Activated T-helper 1 cell treated with anti-CD3 and anti-CD28 coated beads, Interleukin-12 subunit alpha, Interleukin-12 subunit beta, Interleukin-2, Interleukin-4 antibody, amounts not matched to agents 30 ng/mL and 10 ng/mL and 1 ng/mL, durations not matched to agents 14 hours and 24 hours and 36 hours (primary cell): ENCODE measurements around the gene SLC6A6. TPM values are rescaled to one million over a fixed set of nuclear protein-coding genes. Genes with fewer than 3 reads are reported as not detected.

Experiments used
- DNase-seq: peaks from one replicate; pipeline ENCODE4 v3.0.0; 2021; ENCODE audit warnings: low spot score
- H3K27ac Mint-ChIP-seq: one replicate; pipeline ENCODE4 v1.8.0; 2021; ENCODE audit warnings: mild to moderate bottlenecking, mixed read lengths
- H3K27me3 Mint-ChIP-seq: one replicate; pipeline ENCODE4 v1.8.0; 2022; ENCODE audit warnings: mild to moderate bottlenecking, moderate library complexity, mixed read lengths; ENCODE audit not compliant: insufficient read depth
- H3K36me3 Mint-ChIP-seq: one replicate; pipeline ENCODE4 v1.8.0; 2021; ENCODE audit warnings: low read depth, mixed read lengths
- H3K4me1 Mint-ChIP-seq: one replicate; pipeline ENCODE4 v1.8.0; 2021; ENCODE audit warnings: low read depth, mixed read lengths
- H3K4me3 Mint-ChIP-seq: one replicate; pipeline ENCODE4 v1.8.0; 2021; ENCODE audit warnings: mild to moderate bottlenecking, moderate library complexity, mixed read lengths
- H3K9me3 Mint-ChIP-seq: one replicate; pipeline ENCODE4 v1.8.0; 2021; ENCODE audit warnings: mixed read lengths
- intact Hi-C: fragments of 100-400 bp; cut with micrococcal nuclease; formaldehyde crosslinking; loops from one replicate; pipeline ENCODE4 v1.15.1; 2024
- total RNA-seq: library from RNA; stranded (reverse); gene quantifications from 2 replicates; pipeline ENCODE4 v1.2.3, GENCODE V29; 2022

Gene SLC6A6
- total RNA-seq, 1 donor from 2014 or later: 45.4 TPM

- H3K27ac Mint-ChIP-seq: no peak overlapping the region
Observed at GRCh38 chr3:14452740-14453710, 50.6 kb downstream of the SLC6A6 start.

GRCh38 chr3:14453876-14454638 is 51.7 kb downstream of the SLC6A6 start:
- Mint-ChIP-seq H3K4me1 (no peaks in the 10 kb centered on the region), H3K27ac (no peak overlapping the region), H3K36me3 (peaks cover 12% of the 10 kb centered on the region), H3K9me3 (no peaks in the 10 kb centered on the region), H3K4me3 (no peak overlapping the region), H3K27me3 (no peaks in the 10 kb centered on the region)
- intact Hi-C loops: no loop called here
- no peak for DNase-seq

More at GRCh38 chr3:14452740-14453710, 50.6 kb downstream of the SLC6A6 start:
- no peaks in the 10 kb centered on the region for H3K27me3 Mint-ChIP-seq
- intact Hi-C loops: no loop called here
- no peak overlapping the region for H3K4me3 Mint-ChIP-seq
- DNase-seq: no peak
- H3K36me3 Mint-ChIP-seq: peaks cover 21% of the 10 kb centered on the region
- H3K9me3 Mint-ChIP-seq: peaks cover 4% of the 10 kb centered on the region
- H3K4me1 Mint-ChIP-seq: no peaks in the 10 kb centered on the region

GRCh38 chr3:14454639-14455310 is 52.4 kb downstream of the SLC6A6 start:
- Mint-ChIP-seq H3K27me3 (no peaks in the 10 kb centered on the region), H3K4me1 (no peaks in the 10 kb centered on the region), H3K4me3 (no peak overlapping the region), H3K27ac (peak overlapping the region; percentile 10), H3K9me3 (no peaks in the 10 kb centered on the region), H3K36me3 (peaks cover 9% of the 10 kb centered on the region)
- DNase-seq: no peak
- intact Hi-C loops: no loop called here

GRCh38 chr3:14455571-14456317 is 53.3 kb downstream of the SLC6A6 start:
- no peak for DNase-seq
- H3K4me3 Mint-ChIP-seq: no peak overlapping the region
- H3K36me3 Mint-ChIP-seq: peaks cover 15% of the 10 kb centered on the region
- H3K4me1 Mint-ChIP-seq: peaks cover 9% of the 10 kb centered on the region
- no peak overlapping the region for H3K27ac Mint-ChIP-seq
- no peaks in the 10 kb centered on the region for H3K27me3 Mint-ChIP-seq
- intact Hi-C loops: no loop called here
- no peaks in the 10 kb centered on the region for H3K9me3 Mint-ChIP-seq

- Mint-ChIP-seq H3K4me1 (peaks cover 16% of the 10 kb centered on the region), H3K27ac (no peak overlapping the region), H3K9me3 (no peaks in the 10 kb centered on the region), H3K27me3 (no peaks in the 10 kb centered on the region), H3K36me3 (peaks cover 8% of the 10 kb centered on the region), H3K4me3 (no peak overlapping the region)
- DNase-seq: no peak
- intact Hi-C loops: no loop called here
Observed at GRCh38 chr3:14456794-14457193, 54.4 kb downstream of the SLC6A6 start.

- peaks cover 12% of the 10 kb centered on the region for H3K36me3 Mint-ChIP-seq
- no peaks in the 10 kb centered on the region for H3K9me3 Mint-ChIP-seq
- no peak for DNase-seq
- no peaks in the 10 kb centered on the region for H3K27me3 Mint-ChIP-seq
- no peak overlapping the region for H3K4me3 Mint-ChIP-seq
- intact Hi-C loops: no loop called here
- peaks cover 23% of the 10 kb centered on the region for H3K4me1 Mint-ChIP-seq
- no peak overlapping the region for H3K27ac Mint-ChIP-seq
Observed at GRCh38 chr3:14457481-14457880, 55.1 kb downstream of the SLC6A6 start.

GRCh38 chr3:14457999-14458398 is 55.6 kb downstream of the SLC6A6 start:
- Mint-ChIP-seq H3K36me3 (peaks cover 16% of the 10 kb centered on the region), H3K4me1 (peaks cover 28% of the 10 kb centered on the region), H3K27me3 (no peaks in the 10 kb centered on the region), H3K27ac (no peak overlapping the region), H3K9me3 (no peaks in the 10 kb centered on the region), H3K4me3 (no peak overlapping the region)
- intact Hi-C loops: no loop called here
- no peak for DNase-seq

DNA sequence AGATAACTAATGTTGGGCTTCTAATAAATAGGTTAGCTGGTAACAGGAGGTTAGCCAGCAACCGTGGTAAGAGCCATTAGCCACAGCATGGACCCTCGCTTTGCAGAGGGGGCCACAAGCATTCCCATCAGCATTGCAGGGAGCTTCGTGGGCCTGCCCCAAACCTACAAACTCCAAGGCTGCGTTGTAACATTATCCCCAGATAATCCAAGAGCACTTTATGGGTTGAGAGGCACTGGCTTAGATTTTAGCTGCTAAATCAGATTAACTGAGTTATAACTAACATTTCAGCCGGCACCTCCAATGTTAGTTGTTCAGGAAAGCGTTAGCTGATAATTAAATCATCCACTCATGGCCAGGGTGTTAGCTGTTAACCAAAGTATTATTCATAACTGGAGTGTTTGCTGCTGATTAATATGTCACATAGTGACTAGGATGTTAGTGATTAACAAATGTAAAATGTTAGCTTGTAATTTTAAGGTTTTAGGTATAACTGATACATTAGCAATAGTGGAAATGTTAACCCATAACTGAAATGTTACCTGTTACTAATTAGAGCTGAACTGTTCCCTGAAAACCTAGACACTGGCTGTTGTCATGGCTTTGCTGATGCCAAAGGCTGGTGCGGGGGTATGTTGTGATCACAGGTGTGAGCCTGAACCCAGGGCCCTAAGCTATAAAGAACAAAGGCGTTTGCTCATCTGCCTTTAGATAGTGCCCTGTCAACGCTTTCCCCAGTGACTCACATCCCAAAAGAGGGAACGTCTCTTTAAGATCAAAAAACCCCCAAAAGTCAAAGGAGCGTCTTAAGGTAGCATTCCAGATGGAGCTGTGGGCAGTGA is 56.2 kb downstream of the SLC6A6 start:
- Mint-ChIP-seq H3K4me1 (peaks cover 28% of the 10 kb centered on the region), H3K27ac (peak overlapping the region; percentile 44), H3K9me3 (no peaks in the 10 kb centered on the region), H3K4me3 (no peak overlapping the region), H3K27me3 (no peaks in the 10 kb centered on the region), H3K36me3 (peaks cover 16% of the 10 kb centered on the region)
- intact Hi-C loops: no loop called here
- no peak for DNase-seq

DNA sequence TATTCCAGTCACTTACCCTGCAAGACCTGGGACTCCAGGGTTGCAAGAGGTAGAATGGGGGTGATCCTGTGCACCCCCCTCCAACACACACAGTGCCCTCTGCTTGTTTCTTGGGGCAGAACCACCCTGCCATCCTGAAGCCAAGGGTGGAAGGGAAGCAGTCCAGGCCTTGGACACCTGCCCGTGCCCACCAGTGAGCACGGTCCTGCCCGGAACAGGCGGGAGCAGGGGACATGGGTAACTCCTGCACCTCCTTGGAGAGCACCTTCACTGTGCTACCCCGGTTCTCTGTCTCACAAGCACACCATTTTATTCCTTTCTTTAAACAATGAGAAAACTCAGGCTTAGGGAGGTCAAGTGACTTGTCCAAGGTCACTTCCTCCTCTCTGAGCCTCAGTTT is 57.0 kb downstream of the SLC6A6 start:
- Mint-ChIP-seq H3K36me3 (peaks cover 16% of the 10 kb centered on the region), H3K4me1 (peaks cover 28% of the 10 kb centered on the region), H3K27me3 (no peaks in the 10 kb centered on the region), H3K4me3 (no peak overlapping the region), H3K27ac (no peak overlapping the region), H3K9me3 (no peaks in the 10 kb centered on the region)
- intact Hi-C loops: no loop called here
- DNase-seq: no peak

DNA sequence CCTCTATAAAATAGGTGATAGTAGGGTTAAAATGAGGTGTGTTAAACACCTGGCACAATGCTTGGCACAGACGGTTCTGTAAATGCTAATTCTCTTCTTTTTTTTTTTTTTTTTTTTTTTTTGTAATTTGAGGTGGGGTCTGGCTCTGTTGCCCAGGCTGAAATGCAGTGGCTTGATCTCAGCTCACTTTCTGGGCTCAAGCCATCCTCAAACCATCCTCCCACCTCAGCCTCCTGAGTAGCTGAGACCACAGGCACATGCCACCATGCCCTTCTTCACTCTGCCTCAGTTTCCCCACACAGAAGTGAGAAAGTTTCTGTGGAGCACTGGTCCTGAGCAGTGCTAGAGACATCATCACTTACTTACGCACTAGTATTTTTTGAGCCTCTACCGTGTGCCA is 57.4 kb downstream of the SLC6A6 start:
- DNase-seq: no peak
- intact Hi-C loops: no loop called here
- Mint-ChIP-seq H3K4me1 (peaks cover 28% of the 10 kb centered on the region), H3K27me3 (no peaks in the 10 kb centered on the region), H3K27ac (peak overlapping the region; percentile 37), H3K36me3 (peaks cover 16% of the 10 kb centered on the region), H3K9me3 (no peaks in the 10 kb centered on the region), H3K4me3 (no peak overlapping the region)

DNA sequence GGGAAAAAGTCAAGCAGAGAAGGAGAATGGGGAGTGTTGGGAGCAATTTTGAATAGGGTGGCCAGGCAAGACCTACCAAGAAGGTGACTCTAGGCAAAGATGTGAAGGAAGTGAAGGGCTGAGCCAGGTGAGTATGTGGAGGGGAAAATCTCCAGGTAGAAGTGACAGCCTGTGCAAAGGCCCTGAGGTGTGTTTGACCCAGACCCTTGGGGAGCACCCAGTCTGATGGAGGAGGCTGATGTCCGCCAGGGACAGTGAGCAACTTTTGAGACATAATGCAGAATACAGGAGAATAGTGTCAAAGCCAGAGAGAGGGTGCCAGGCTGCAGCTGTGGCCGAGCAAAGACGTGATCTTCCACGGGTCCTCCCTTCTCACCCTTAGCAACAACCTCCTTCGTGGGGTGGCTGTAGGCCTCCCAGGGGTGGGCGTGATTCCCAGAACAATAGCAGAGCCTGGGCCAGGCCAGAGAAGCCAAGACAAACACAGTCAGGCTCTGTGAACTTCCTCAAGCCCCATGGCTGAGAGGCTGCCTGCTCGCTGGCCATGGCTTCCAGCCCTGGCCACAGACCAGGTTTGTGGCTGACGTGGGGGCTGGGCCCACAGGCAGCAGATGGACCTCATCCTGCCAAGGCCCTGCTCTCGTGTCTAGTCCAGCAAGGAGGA is 58.1 kb downstream of the SLC6A6 start:
- Mint-ChIP-seq H3K9me3 (no peaks in the 10 kb centered on the region), H3K36me3 (peaks cover 14% of the 10 kb centered on the region), H3K4me1 (peaks cover 28% of the 10 kb centered on the region), H3K4me3 (no peak overlapping the region), H3K27me3 (no peaks in the 10 kb centered on the region), H3K27ac (peak overlapping the region; percentile 37)
- DNase-seq: no peak
- intact Hi-C loops: no loop called here
